BE2C (cell line): ENCODE results near the gene RESP18.

ENCODE experiments used
- DNase-seq: peaks from one replicate; pipeline ENCODE4 v3.0.0-alpha.2; 2020
- H3K27me3 ChIP-seq: fragments of 250-450 bp; sonication (Bioruptor Pico); 2 replicates; pipeline ENCODE4 v1.5.1; 2020; ENCODE audit warnings: mild to moderate bottlenecking
- H3K36me3 ChIP-seq: fragments of 250-450 bp; sonication (Bioruptor Pico); 2 replicates; pipeline ENCODE4 v1.5.1; 2020; ENCODE audit warnings: mild to moderate bottlenecking
- H3K4me1 ChIP-seq: fragments of 250-450 bp; sonication (Bioruptor Pico); 2 replicates; pipeline ENCODE4 v1.5.1; 2020
- H3K4me3 ChIP-seq: 2 replicates; pipeline ENCODE4 v1.5.1; 2011; ENCODE audit warnings: low read depth, low read length
- H3K9me3 ChIP-seq: fragments of 250-450 bp; sonication (Bioruptor Pico); 2 replicates; pipeline ENCODE4 v1.5.1; 2020
- TF ChIP-seq, protein P1 (sequence below): IDR thresholded peaks from 2 replicates; pipeline ENCODE4 v1.5.1; 2012; ENCODE audit warnings: mild to moderate bottlenecking, low read depth, low read length

RESP18 gene

DNA sequence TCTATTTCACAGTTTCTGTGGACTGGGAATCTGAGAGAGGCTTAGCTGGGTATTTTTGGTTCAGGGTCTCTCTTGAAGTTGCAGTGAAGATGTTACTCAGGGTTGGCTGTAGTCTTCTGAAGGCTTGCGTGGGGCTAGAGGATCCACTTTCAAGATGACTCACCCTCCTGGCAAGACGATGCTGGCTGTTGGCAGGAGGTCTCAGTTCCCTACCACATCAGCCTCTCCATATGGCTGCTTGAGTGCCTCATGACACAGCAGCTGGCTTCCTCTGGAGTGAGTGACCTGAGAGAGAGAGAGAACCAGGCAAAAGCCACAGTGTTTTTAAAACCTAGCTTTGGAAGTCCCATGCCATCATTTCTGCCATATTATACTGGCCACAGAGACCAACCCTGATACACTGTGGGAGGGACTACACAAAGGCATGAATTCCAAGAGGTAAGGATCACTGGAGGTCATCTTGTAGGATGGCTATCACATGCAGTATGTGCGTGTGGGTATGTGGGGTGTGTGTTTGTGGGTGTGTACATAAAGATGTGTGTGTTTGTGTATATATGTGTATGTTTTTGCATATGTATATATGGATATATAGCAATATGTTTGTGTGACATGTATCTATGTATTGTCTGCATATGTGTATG is 30.1 kb upstream of the RESP18 start:
- TF ChIP-seq, protein P1, sequence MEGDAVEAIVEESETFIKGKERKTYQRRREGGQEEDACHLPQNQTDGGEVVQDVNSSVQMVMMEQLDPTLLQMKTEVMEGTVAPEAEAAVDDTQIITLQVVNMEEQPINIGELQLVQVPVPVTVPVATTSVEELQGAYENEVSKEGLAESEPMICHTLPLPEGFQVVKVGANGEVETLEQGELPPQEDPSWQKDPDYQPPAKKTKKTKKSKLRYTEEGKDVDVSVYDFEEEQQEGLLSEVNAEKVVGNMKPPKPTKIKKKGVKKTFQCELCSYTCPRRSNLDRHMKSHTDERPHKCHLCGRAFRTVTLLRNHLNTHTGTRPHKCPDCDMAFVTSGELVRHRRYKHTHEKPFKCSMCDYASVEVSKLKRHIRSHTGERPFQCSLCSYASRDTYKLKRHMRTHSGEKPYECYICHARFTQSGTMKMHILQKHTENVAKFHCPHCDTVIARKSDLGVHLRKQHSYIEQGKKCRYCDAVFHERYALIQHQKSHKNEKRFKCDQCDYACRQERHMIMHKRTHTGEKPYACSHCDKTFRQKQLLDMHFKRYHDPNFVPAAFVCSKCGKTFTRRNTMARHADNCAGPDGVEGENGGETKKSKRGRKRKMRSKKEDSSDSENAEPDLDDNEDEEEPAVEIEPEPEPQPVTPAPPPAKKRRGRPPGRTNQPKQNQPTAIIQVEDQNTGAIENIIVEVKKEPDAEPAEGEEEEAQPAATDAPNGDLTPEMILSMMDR: no peak
- no peak for DNase-seq

DNA sequence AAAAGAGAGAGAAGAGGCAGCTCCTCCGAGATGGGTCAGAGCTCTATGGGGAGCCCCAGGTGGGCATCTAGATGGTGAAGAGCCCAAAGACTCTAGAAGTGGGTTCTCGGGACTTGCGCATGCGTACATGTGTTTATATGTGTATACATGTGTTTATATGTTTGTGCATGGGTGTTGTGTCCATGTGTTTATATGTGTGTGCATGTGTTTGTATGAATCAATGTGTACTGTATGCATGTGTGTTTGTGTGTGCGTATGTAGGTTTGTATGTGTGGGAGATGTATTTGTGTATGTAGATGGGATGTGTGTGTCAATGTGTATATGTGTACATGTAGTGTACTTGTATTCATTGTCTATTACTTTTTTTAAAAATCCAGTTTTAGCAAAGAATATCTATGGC is 29.5 kb upstream of the RESP18 start:
- Histone ChIP-seq H3K4me3 (no peak overlapping the region), H3K4me1 (no peaks in the 10 kb centered on the region), H3K36me3 (no peaks in the 10 kb centered on the region), H3K9me3 (no peaks in the 10 kb centered on the region), H3K27me3 (peaks cover 38% of the 10 kb centered on the region)
- DNase-seq: no peak
- TF ChIP-seq, protein P1: no peak

More for the DNA sequence above, 30.1 kb upstream of the RESP18 start:
- H3K27me3 ChIP-seq: peaks cover 32% of the 10 kb centered on the region
- no peaks in the 10 kb centered on the region for H3K4me1 ChIP-seq
- no peak overlapping the region for H3K4me3 ChIP-seq
- H3K36me3 ChIP-seq: no peaks in the 10 kb centered on the region
- H3K9me3 ChIP-seq: no peaks in the 10 kb centered on the region

DNA sequence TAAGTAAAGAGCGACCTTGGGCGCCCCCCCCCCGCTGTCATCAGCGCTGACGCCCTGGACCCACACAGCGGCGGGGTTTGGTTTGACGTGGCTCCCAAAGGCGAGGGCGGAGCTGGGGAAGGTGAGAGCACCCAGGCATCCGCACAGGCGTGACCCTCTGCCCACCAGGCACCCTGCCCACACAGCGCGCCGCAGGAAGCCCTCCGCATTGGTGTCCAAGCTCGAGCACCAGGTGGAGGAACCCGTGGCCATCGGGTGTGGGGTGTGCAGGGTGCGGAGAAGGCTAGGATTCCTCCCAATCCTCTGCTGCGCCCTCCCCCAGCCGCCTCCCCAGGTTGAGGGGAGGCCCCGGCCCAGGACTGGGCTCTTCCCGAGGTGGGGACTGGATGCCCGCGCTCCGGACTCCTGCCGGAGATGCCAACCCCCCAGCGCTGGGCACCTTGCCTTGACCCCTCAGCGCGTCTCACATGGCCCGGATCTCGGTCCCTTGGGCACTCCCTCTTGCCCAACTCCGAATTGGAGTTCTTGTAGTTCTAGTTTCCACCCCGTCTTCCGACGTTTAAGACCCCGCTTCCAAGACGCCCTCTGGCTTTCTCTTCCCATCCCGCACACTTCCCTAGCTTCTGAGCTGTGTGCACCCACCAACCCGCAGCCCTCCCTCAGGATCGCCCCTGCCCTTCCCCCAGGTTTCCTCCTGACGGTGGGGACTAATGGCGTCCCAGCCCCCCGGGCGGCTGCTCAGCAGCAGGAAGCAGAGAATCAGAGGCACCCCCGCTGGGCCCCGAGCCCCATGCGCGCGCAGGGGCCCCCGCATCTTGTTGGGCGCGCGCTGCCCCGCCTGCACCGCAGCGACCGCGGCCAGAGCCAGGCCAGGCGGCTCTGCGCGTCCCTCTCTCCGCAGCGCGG is 25.9 kb upstream of the RESP18 start:
- no peaks in the 10 kb centered on the region for H3K36me3 ChIP-seq
- TF ChIP-seq, protein P1: no peak
- H3K4me1 ChIP-seq: no peaks in the 10 kb centered on the region
- H3K4me3 ChIP-seq: peak overlapping the region; percentile 38
- H3K27me3 ChIP-seq: peaks cover 42% of the 10 kb centered on the region
- no peaks in the 10 kb centered on the region for H3K9me3 ChIP-seq
- no peak for DNase-seq

DNA sequence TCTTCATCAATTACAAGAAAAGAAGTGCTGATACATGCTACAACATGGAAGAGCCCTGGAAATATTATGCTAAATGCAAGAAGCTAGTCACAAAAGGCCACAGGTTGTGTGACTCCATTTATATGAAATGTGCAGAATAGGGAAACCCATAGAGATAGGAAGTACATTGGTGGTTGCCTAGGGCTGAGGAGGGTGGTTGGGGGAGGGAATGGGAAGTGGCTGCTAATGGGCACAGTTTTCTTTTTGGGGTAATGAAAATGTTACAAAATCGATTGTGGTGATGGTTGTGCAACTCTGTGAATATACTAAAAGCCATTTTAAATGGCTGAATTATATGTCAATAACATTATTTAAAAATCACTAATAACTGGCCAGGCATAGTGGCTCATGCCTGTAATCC is 24.3 kb upstream of the RESP18 start:
- TF ChIP-seq, protein P1: no peak
- Histone ChIP-seq H3K27me3 (peaks cover 42% of the 10 kb centered on the region), H3K4me3 (no peak overlapping the region), H3K9me3 (no peaks in the 10 kb centered on the region), H3K4me1 (no peaks in the 10 kb centered on the region), H3K36me3 (no peaks in the 10 kb centered on the region)
- no peak for DNase-seq

DNA sequence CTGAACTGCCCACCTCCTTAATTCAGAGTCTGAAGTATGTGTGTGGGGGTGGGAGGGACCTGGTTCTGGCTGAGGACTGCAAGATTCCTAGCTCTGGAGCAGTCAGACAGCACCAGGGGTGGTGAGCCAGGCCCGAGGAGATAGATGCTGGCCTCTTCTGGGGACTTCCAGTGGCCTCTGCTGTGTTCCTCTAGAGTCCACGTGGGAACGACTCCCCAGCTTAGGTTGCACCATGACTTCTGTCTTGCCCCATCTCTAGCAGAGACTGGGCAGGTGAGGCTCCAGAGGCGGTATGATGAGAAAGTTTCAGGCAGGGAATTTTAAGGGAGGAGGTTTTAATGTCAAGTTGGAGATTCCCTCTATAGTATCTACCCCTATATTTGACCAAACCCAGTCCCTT is 22.0 kb upstream of the RESP18 start:
- Histone ChIP-seq H3K27me3 (peaks cover 29% of the 10 kb centered on the region), H3K9me3 (no peaks in the 10 kb centered on the region), H3K4me3 (no peak overlapping the region), H3K4me1 (no peaks in the 10 kb centered on the region), H3K36me3 (no peaks in the 10 kb centered on the region)
- TF ChIP-seq, protein P1: no peak
- no peak for DNase-seq

DNA sequence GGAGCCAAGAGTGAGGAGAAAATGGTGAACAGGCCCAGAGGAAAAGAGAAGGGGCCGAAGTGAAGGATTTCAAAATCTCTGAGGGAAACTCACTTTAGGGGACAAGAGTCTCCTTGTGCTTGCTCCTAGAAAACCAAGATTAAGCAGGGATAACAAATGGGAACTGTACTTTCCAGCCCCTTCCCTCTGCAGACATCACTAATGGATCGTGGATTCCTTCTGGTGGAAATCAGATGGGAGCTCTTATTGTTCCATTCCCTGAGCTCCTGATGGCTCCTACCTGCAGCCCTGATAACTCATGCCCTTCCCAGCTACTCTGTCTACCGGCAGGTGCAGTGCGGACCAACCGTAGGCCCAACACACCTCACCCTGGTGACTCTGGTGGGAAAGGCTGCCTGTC is 20.6 kb upstream of the RESP18 start:
- H3K4me1 ChIP-seq: no peaks in the 10 kb centered on the region
- H3K36me3 ChIP-seq: no peaks in the 10 kb centered on the region
- H3K4me3 ChIP-seq: no peak overlapping the region
- peaks cover 15% of the 10 kb centered on the region for H3K27me3 ChIP-seq
- TF ChIP-seq, protein P1: no peak
- no peaks in the 10 kb centered on the region for H3K9me3 ChIP-seq
- no peak for DNase-seq
